MCF 10A (cell line): ENCODE measurements around the gene APBB2. TPM values are rescaled to one million over a fixed set of nuclear protein-coding genes. Genes with fewer than 3 reads are reported as not detected.

ENCODE experiments used
- BruUV-seq: library from RNA; stranded (reverse); fragments of 400-500 nt; replicated peaks from 2 replicates; lab custom pipeline; 2021; lab: Mats Ljungman, UMichigan
- CTCF ChIA-PET: fragments of 300-600 bp; sonication (Branson Sonifier 250); formaldehyde crosslinking; extraction: SDS; loops from one replicate; lab custom pipeline; 2021; ENCODE audit warnings: antibody characterized with exemption, inconsistent platforms; lab: Yijun Ruan, JAX
- POLR2A ChIA-PET: fragments of 300-600, 350-650 bp; sonication (Branson Sonifier 250); formaldehyde crosslinking; extraction: SDS; loops from one replicate; lab custom pipeline; 2020; ENCODE audit warnings: antibody characterized with exemption, inconsistent platforms; lab: Yijun Ruan, JAX
- DNase-seq: peaks from one replicate; pipeline ENCODE4 v3.0.0-alpha.2; 2018; ENCODE audit not compliant: unreplicated experiment
- H3K27ac Mint-ChIP-seq: one replicate; pipeline ENCODE4 v1.8.0; 2022; ENCODE audit warnings: mild to moderate bottlenecking, low read depth, mixed read lengths; ENCODE audit not compliant: unreplicated experiment
- H3K27me3 Mint-ChIP-seq: one replicate; pipeline ENCODE4 v1.8.0; 2022; ENCODE audit warnings: mixed read lengths; ENCODE audit not compliant: insufficient read depth, unreplicated experiment
- H3K36me3 Mint-ChIP-seq: one replicate; pipeline ENCODE4 v1.8.0; 2022; ENCODE audit warnings: mild to moderate bottlenecking, moderate library complexity, mixed read lengths; ENCODE audit not compliant: insufficient read depth, unreplicated experiment
- H3K4me1 Mint-ChIP-seq: one replicate; pipeline ENCODE4 v1.8.0; 2022; ENCODE audit warnings: mixed read lengths; ENCODE audit not compliant: insufficient read depth, unreplicated experiment
- H3K4me3 Mint-ChIP-seq: one replicate; pipeline ENCODE4 v1.8.0; 2022; ENCODE audit warnings: mild to moderate bottlenecking, moderate library complexity, mixed read lengths; ENCODE audit not compliant: unreplicated experiment
- H3K9me3 Mint-ChIP-seq: one replicate; pipeline ENCODE4 v1.8.0; 2022; ENCODE audit warnings: mixed read lengths; ENCODE audit not compliant: unreplicated experiment
- CTCF ChIP-seq: fragments of 200-600 bp; IDR thresholded peaks from one replicate; pipeline ENCODE4 v1.8.0; 2022; ENCODE audit warnings: antibody characterized with exemption, mild to moderate bottlenecking; ENCODE audit not compliant: unreplicated experiment
- intact Hi-C: fragments of 100-400 bp; cut with micrococcal nuclease; formaldehyde crosslinking; loops from 2 replicates; pipeline ENCODE4 v1.14.1; 2022
- total RNA-seq: library from RNA; stranded (reverse); gene quantifications from 2 replicates; pipeline ENCODE4 v1.2.3, GENCODE V29; 2022

The APBB2 gene
- total RNA-seq, 1 experiment from 2014 or later = 201 TPM

GRCh38 chr4:41181037-41181436 lies 33.3 kb downstream of the APBB2 start:
- intact Hi-C loops = no loop called here
- no peak for TF ChIP-seq CTCF
- ChIA-PET POLR2A (interaction anchor here (0.7 to 4.2 kb wide), 9 partner anchors 10 to 271 kb away, joined by 3 to 35 read pairs (median 4); partner anchors contain the start of gene APBB2), CTCF (no interaction called here)
- no TSS peak for BruUV-seq
- Mint-ChIP-seq H3K27me3 (no peaks in the 10 kb centered on the region), H3K36me3 (peaks cover 8% of the 10 kb centered on the region), H3K9me3 (peaks cover 7% of the 10 kb centered on the region), H3K4me1 (peaks cover 70% of the 10 kb centered on the region), H3K27ac (peak overlapping the region; percentile 85), H3K4me3 (no peak overlapping the region)
- no peak for DNase-seq

- peak overlapping the region; percentile 85 for H3K27ac Mint-ChIP-seq
- H3K4me1 Mint-ChIP-seq = peaks cover 64% of the 10 kb centered on the region
- intact Hi-C loops = no loop called here
- TF ChIP-seq CTCF = no peak
- no peak for DNase-seq
- no TSS peak for BruUV-seq
- H3K9me3 Mint-ChIP-seq = peaks cover 7% of the 10 kb centered on the region
- H3K27me3 Mint-ChIP-seq = no peaks in the 10 kb centered on the region
- H3K36me3 Mint-ChIP-seq = peaks cover 10% of the 10 kb centered on the region
- CTCF ChIA-PET = interaction anchor here (0.6 to 1.2 kb wide), 5 partner anchors 10 to 995 kb away, joined by 3 to 5 read pairs (median 4); no protein-coding TSS in a partner anchor
- peak overlapping the region; percentile 60 for H3K4me3 Mint-ChIP-seq
- POLR2A ChIA-PET = interaction anchor here (1.0 to 4.2 kb wide), 8 partner anchors 10 to 44 kb away, joined by 3 to 35 read pairs (median 7); partner anchors contain the start of gene APBB2
Observed at GRCh38 chr4:41179498-41180195, 34.7 kb downstream of the APBB2 start.

- BruUV-seq = no TSS peak
- H3K4me3 Mint-ChIP-seq = peak overlapping the region; percentile 60
- peak; percentile 84 for DNase-seq
- no peak for TF ChIP-seq CTCF
- intact Hi-C loops = no loop called here
- POLR2A ChIA-PET = interaction anchor here (1.0 to 4.2 kb wide), 8 partner anchors 10 to 43 kb away, joined by 3 to 35 read pairs (median 7); partner anchors contain the start of gene APBB2
- CTCF ChIA-PET = interaction anchor here (1.0 to 1.2 kb wide), 2 partner anchors 21 to 201 kb away, joined by 4 to 5 read pairs; no protein-coding TSS in a partner anchor
- no peaks in the 10 kb centered on the region for H3K27me3 Mint-ChIP-seq
- H3K4me1 Mint-ChIP-seq = peaks cover 58% of the 10 kb centered on the region
- peaks cover 19% of the 10 kb centered on the region for H3K36me3 Mint-ChIP-seq
- H3K27ac Mint-ChIP-seq = peak overlapping the region; percentile 85
- peaks cover 7% of the 10 kb centered on the region for H3K9me3 Mint-ChIP-seq
Observed at GRCh38 chr4:41178372-41179370, 35.7 kb downstream of the APBB2 start.
